ENCODE data around the gene SLX9. TPM values are rescaled to one million over a fixed set of nuclear protein-coding genes. Genes with fewer than 3 reads are reported as not detected.

Gene SLX9
- total and polyA plus RNA-seq, 2 donors (not counting 1 experiment from before 2014, with no cell fraction given) = 11.7 to 15.9 TPM

GRCh38 chr21:44931501-44932407 is 8.1 kb upstream of the SLX9 start:
- H3K79me2 ChIP-seq (ENCODE audit: control insufficient read depth, insufficient read depth, low read length) = peaks cover 38% of the 10 kb centered on the region

More at GRCh38 chr21:44931501-44932407, 8.1 kb upstream of the SLX9 start:
- intact Hi-C loops (cut with micrococcal nuclease) = loop anchor here (1.0 to 5.0 kb wide), 6 partner anchors 21 to 419 kb away; partner anchors contain the start of genes SUMO3 and UBE2G2
- Mint-ChIP-seq H3K4me1 (peaks cover 57% of the 10 kb centered on the region), H3K27me3 (no peaks in the 10 kb centered on the region), H3K4me3 (peak overlapping the region; percentile 85), H3K27ac (peak overlapping the region; percentile 90), H3K9me3 (ENCODE audit: insufficient read depth) (peaks cover 2% of the 10 kb centered on the region)
- no peaks in the 10 kb centered on the region for H3K36me3 ChIP-seq (replicated peaks in 1 of 2; ENCODE audit: control extremely low read depth in 1 of 2, control insufficient read depth in 1 of 2, extremely low read depth in 1 of 2, insufficient read depth in 2 of 2, low read length in 1 of 2)
- ChIA-PET POLR2A (interaction anchor here (0.7 to 2.2 kb wide), 12 partner anchors 11 to 1223 kb away, joined by 3 to 16 read pairs (median 6); partner anchors contain the start of genes ITGB2, PTTG1IP, SUMO3 and UBE2G2), CTCF (interaction anchor here (0.9 to 10.6 kb wide), 20 partner anchors 9 to 421 kb away, joined by 3 to 204 read pairs (median 7); partner anchors contain the start of genes ITGB2, PTTG1IP, SLX9 and UBE2G2)
- H4K20me1 ChIP-seq (ENCODE audit: control insufficient read depth, insufficient read depth, low read length, poor library complexity, severe bottlenecking) = peaks cover 13% of the 10 kb centered on the region
- H3K27ac ChIP-seq (ENCODE audit: low read length in 2 of 2) = peak overlapping the region; percentile 70 to 89
- WGBS (ENCODE audit: insufficient coverage) = under 1% methylated on average over 74 of the region's 78 CpGs
- no peak for ATAC-seq (ENCODE audit: low read depth)
- H3K27me3 ChIP-seq (replicated peaks in 1 of 4; ENCODE audit: control extremely low read depth in 1 of 4, control insufficient read depth in 3 of 4, insufficient read depth in 4 of 4, low read length in 3 of 4) = no peaks in the 10 kb centered on the region
- peaks cover 0 to 12% (median 0%) of the 10 kb centered on the region in 3 donors for H3K9me3 ChIP-seq (ENCODE audit: control extremely low read depth in 1 of 3, control insufficient read depth in 2 of 3, insufficient read depth in 1 of 3, low read length in 2 of 3)
- peak overlapping the region; percentile 70 for H2AFZ ChIP-seq (ENCODE audit: insufficient read depth, low read depth, low read length, poor library complexity, severe bottlenecking)
- peak overlapping the region; percentile 78 for H3K9ac ChIP-seq (ENCODE audit: low read length)
- H3K4me3 ChIP-seq (ENCODE audit: control extremely low read depth in 1 of 5, extremely low read depth in 1 of 5, insufficient read depth in 1 of 5, low read depth in 2 of 5, low read length in 4 of 5) = peak overlapping the region; percentile 47 to 75 (median 68)
- TF ChIP-seq, protein P1, sequence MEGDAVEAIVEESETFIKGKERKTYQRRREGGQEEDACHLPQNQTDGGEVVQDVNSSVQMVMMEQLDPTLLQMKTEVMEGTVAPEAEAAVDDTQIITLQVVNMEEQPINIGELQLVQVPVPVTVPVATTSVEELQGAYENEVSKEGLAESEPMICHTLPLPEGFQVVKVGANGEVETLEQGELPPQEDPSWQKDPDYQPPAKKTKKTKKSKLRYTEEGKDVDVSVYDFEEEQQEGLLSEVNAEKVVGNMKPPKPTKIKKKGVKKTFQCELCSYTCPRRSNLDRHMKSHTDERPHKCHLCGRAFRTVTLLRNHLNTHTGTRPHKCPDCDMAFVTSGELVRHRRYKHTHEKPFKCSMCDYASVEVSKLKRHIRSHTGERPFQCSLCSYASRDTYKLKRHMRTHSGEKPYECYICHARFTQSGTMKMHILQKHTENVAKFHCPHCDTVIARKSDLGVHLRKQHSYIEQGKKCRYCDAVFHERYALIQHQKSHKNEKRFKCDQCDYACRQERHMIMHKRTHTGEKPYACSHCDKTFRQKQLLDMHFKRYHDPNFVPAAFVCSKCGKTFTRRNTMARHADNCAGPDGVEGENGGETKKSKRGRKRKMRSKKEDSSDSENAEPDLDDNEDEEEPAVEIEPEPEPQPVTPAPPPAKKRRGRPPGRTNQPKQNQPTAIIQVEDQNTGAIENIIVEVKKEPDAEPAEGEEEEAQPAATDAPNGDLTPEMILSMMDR (IDR thresholded peaks at IDR 0.05) = no peak
- no peak for TF ChIP-seq EZH2 (IDR thresholded peaks at IDR 0.05; ENCODE audit: borderline replicate concordance, insufficient read depth, low read depth, low read length, poor library complexity, severe bottlenecking)
- DNase-seq = no peak
- H3K4me1 ChIP-seq (ENCODE audit: control insufficient read depth in 2 of 2, insufficient read depth in 2 of 2, low read length in 2 of 2) = peaks cover 47 to 62% of the 10 kb centered on the region in 2 donors
- H3K4me2 ChIP-seq (replicated peaks; ENCODE audit: low read depth, low read length, poor library complexity, severe bottlenecking) = peak overlapping the region; percentile 98
